OCI-LY7 (cell line): ENCODE data around the gene FAM240B.

Experiments used
- CTCF ChIP-seq: fragments of 200-600 bp; sonication (generic); conservative IDR thresholded peaks from 2 replicates; pipeline ENCODE4 v1.5.1; 2014; ENCODE audit warnings: mild to moderate bottlenecking, antibody characterized with exemption, low read length, moderate library complexity, mixed read lengths
- EZH2phosphoT487 ChIP-seq: fragments of 200-600 bp; sonication (generic); IDR thresholded peaks from 2 replicates; pipeline ENCODE4 v1.6.1; 2018; ENCODE audit warnings: low read depth, borderline replicate concordance, mild to moderate bottlenecking, mixed run types, antibody characterized with exemption, low read length, moderate library complexity, mixed read lengths

DNA sequence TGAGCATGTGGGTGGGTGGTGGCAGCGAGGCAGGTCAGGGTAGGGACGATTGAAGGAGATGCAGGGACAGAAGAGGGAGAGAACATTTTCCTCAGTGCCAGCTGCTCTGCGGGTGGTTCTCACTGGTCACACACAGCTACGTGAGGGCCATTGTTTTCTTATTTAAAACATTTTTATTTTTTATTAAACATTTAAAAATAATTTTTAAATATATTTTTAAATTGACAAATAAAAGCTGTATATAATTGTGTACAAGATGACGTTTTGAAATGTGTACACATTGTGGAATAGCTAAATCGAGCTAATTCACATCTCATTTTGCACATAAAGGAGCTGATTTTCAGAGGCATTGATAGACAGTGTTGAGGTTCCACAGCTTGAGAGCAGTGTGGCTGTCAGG is 14.0 kb downstream of the FAM240B start:
- TF ChIP-seq CTCF: no peak
- no peak for TF ChIP-seq EZH2phosphoT487
